ENCODE results near the gene CACNA1G. TPM values are rescaled to one million over a fixed set of nuclear protein-coding genes. Genes with fewer than 3 reads are reported as not detected.

CACNA1G gene
- total and polyA plus RNA-seq, 9 of the 15 experiments (the other 6 are each of a cell fraction or from before 2014, with no cell fraction given): 0.01 TPM; not detected in 8

DNA sequence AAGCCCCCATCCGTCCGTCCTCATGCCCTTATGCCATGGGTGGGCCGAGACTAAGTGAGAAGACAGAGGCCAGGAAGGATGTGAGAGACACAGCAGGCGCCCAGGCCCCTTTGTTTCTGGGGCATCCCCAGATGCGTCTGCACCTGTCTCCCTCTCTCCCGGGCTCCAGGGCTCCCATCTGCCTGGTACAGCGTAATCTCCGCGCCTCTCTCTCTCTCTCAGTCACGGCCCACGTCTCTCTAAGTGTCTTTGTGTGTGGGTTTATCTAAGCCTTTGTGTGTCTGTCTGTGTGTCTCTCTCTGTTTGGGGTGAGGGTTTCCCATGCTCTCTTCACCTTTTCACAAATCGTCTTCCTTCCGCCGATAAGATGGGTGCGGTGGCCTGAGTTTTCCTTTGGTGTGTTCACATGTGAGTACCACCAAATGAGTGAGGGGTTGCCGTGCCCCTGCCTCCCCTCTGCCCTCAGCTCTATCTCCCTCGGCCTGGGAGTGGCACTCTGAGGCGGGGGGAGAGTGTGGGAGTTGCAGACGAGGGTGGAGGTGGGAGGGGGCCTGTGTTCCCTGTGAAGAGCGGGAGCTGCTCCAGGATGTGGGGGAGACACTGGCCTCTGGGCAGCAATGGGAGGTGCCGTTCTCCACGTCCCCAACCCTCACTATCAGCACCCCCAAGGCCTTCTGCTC lies 48.3 kb downstream of the CACNA1G start:
- no peak overlapping the region for H3K4me3 ChIP-seq
- no peak overlapping the region for H3K4me2 ChIP-seq (ENCODE audit: insufficient read depth, low read length)
- H3K79me2 ChIP-seq (ENCODE audit: control insufficient read depth, insufficient read depth, low read length): no peaks in the 10 kb centered on the region
- H3K9me1 ChIP-seq (ENCODE audit: control insufficient read depth, insufficient read depth, low read length): no peaks in the 10 kb centered on the region
- intact Hi-C loops (cut with micrococcal nuclease): no loop called here
- no peaks in the 10 kb centered on the region for H3K9me3 ChIP-seq (replicated peaks; ENCODE audit: control insufficient read depth, insufficient read depth, low read depth, low read length)
- H3K27me3 ChIP-seq (ENCODE audit: control insufficient read depth in 2 of 2, insufficient read depth in 2 of 2, low read length in 2 of 2): peaks cover 44 to 90% of the 10 kb centered on the region in 2 experiments
- H3K36me3 ChIP-seq (ENCODE audit: control insufficient read depth, insufficient read depth, low read length): no peaks in the 10 kb centered on the region
- in situ Hi-C loops (cut with MboI): no loop called here
- WGBS (ENCODE audit: insufficient coverage, low coverage, missing lambda C conversion rate): 2% methylated on average over 21 of the region's 22 CpGs
- ChIA-PET POLR2A (interaction anchor here (1.2 kb wide), 1 partner anchor 9 kb away, joined by 3 read pairs; no protein-coding TSS in a partner anchor), CTCF (ENCODE audit: low intra/inter-chr PET ratio) (no interaction called here)
- H3K4me1 ChIP-seq (replicated peaks in 1 of 2; ENCODE audit: control insufficient read depth in 2 of 2, insufficient read depth in 2 of 2, low read length in 2 of 2): peaks cover 4 to 24% of the 10 kb centered on the region in 2 experiments; a peak in 3 of 5 replicates
- no peak for FAIRE-seq
- H3K9ac ChIP-seq (ENCODE audit: insufficient read depth in 1 of 2, low read depth in 2 of 2, low read length in 2 of 2): no peak overlapping the region; a peak in 1 of 4 replicates
- no peak overlapping the region for H3K27ac ChIP-seq (ENCODE audit: extremely low read depth, low read depth, low read length)
- no peak for TF ChIP-seq MEF2A (IDR thresholded peaks at IDR 0.05; ENCODE audit: control insufficient read depth, low read depth, low read length)
- H2AFZ ChIP-seq (ENCODE audit: low read depth, low read length): no peak overlapping the region
- no TSS peak for BruUV-seq (replicated peaks)
- H4K20me1 ChIP-seq (replicated peaks; ENCODE audit: control insufficient read depth, insufficient read depth, low read length): peaks cover 9% of the 10 kb centered on the region; the same call in 1 of the 2 replicates
- ATAC-seq: no peak
- no peak for DNase-seq (ENCODE audit: extremely low read depth in 1 of 4, low spot score in 3 of 4)

DNA sequence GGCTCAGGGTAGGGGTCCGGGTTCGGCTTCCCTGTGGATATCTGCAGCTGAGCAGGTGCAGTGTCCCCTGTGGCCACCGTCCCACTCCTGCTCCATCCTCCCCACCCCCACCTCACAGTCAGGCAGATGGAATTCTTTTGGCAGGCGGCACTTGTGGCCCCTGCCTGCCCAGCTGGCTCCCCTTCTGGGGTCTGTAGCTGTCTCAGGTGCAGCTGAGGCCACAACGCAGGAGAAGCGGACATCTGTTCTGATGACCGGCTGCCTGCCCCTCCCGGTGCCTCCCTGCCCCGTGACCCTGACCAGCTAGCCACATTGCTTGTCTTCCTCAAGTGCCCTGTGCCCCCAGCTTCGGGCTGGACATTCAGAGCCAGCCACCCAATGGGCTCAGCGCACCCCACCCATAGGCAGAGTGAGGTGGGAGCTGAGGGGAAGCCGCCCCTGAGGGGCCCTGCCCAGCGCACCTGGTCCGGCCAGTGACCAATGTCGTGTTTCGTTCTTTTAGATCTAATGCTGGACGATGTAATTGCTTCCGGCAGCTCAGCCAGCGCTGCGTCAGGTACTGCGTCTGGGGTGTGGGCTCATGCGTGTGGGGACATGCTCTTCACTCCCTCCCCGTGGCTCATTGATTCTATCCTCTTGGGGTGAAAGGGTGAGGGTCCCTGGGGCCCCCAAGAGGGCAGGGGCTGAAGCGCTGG lies 49.0 kb downstream of the CACNA1G start:
- no peaks in the 10 kb centered on the region for H3K79me2 ChIP-seq (ENCODE audit: control insufficient read depth, insufficient read depth, low read length)
- in situ Hi-C loops (cut with MboI) (no loop called here), intact Hi-C loops (cut with micrococcal nuclease) (no loop called here)
- WGBS (ENCODE audit: insufficient coverage, low coverage, missing lambda C conversion rate): 9% methylated on average over 19 of the region's 24 CpGs
- H3K9me3 ChIP-seq (replicated peaks; ENCODE audit: control insufficient read depth, insufficient read depth, low read depth, low read length): no peaks in the 10 kb centered on the region
- H3K27me3 ChIP-seq (ENCODE audit: control insufficient read depth in 2 of 2, insufficient read depth in 2 of 2, low read length in 2 of 2): peaks cover 41 to 90% of the 10 kb centered on the region in 2 experiments
- peaks cover 4 to 21% of the 10 kb centered on the region in 2 experiments; a peak in 3 of 5 replicates for H3K4me1 ChIP-seq (replicated peaks in 1 of 2; ENCODE audit: control insufficient read depth in 2 of 2, insufficient read depth in 2 of 2, low read length in 2 of 2)
- POLR2A ChIA-PET: interaction anchor here (0.6 to 0.9 kb wide), 3 partner anchors 9 to 69 kb away, joined by 3 read pairs; no protein-coding TSS in a partner anchor
- peak overlapping the region in 1 of 2 experiments; percentile 15; a peak in 1 of 4 replicates for H3K9ac ChIP-seq (ENCODE audit: insufficient read depth in 1 of 2, low read depth in 2 of 2, low read length in 2 of 2)
- no peak overlapping the region for H3K4me3 ChIP-seq
- no TSS peak for BruUV-seq (replicated peaks)
- H3K4me2 ChIP-seq (ENCODE audit: insufficient read depth, low read length): no peak overlapping the region
- CTCF ChIA-PET (ENCODE audit: low intra/inter-chr PET ratio): no interaction called here
- ATAC-seq: no peak
- H3K27ac ChIP-seq (ENCODE audit: extremely low read depth, low read depth, low read length): no peak overlapping the region
- no peaks in the 10 kb centered on the region for H3K9me1 ChIP-seq (ENCODE audit: control insufficient read depth, insufficient read depth, low read length)
- DNase-seq (ENCODE audit: extremely low read depth in 1 of 4, low spot score in 3 of 4): no peak
- H3K36me3 ChIP-seq (ENCODE audit: control insufficient read depth, insufficient read depth, low read length): no peaks in the 10 kb centered on the region
- H2AFZ ChIP-seq (ENCODE audit: low read depth, low read length): no peak overlapping the region
- FAIRE-seq: no peak
- peaks cover 9% of the 10 kb centered on the region; the same call in 1 of the 2 replicates for H4K20me1 ChIP-seq (replicated peaks; ENCODE audit: control insufficient read depth, insufficient read depth, low read length)
- TF ChIP-seq ZNF589 (CRISPR knock-in tag; IDR thresholded peaks at IDR 0.05; ENCODE audit: low read depth) (no peak), MBD2 (IDR thresholded peaks at IDR 0.05; ENCODE audit: borderline replicate concordance, low read depth) (no peak), CBX3 (IDR thresholded peaks at IDR 0.05; ENCODE audit: borderline replicate concordance in 1 of 2, low read length in 2 of 2) (no peak), CBFB (CRISPR knock-in tag; IDR thresholded peaks at IDR 0.05) (no peak), IFI16 (CRISPR knock-in tag; IDR thresholded peaks at IDR 0.05) (no peak), NR2F6 (CRISPR knock-in tag; IDR thresholded peaks at IDR 0.05) (no peak), POLR2B (IDR thresholded peaks at IDR 0.05; ENCODE audit: low read depth, partially characterized antibody) (no peak), EGR1 (conservative IDR thresholded peaks at IDR 0.05) (no peak), PHB (CRISPR knock-in tag; IDR thresholded peaks at IDR 0.05) (no peak)
- TF ChIP-seq, protein P1, sequence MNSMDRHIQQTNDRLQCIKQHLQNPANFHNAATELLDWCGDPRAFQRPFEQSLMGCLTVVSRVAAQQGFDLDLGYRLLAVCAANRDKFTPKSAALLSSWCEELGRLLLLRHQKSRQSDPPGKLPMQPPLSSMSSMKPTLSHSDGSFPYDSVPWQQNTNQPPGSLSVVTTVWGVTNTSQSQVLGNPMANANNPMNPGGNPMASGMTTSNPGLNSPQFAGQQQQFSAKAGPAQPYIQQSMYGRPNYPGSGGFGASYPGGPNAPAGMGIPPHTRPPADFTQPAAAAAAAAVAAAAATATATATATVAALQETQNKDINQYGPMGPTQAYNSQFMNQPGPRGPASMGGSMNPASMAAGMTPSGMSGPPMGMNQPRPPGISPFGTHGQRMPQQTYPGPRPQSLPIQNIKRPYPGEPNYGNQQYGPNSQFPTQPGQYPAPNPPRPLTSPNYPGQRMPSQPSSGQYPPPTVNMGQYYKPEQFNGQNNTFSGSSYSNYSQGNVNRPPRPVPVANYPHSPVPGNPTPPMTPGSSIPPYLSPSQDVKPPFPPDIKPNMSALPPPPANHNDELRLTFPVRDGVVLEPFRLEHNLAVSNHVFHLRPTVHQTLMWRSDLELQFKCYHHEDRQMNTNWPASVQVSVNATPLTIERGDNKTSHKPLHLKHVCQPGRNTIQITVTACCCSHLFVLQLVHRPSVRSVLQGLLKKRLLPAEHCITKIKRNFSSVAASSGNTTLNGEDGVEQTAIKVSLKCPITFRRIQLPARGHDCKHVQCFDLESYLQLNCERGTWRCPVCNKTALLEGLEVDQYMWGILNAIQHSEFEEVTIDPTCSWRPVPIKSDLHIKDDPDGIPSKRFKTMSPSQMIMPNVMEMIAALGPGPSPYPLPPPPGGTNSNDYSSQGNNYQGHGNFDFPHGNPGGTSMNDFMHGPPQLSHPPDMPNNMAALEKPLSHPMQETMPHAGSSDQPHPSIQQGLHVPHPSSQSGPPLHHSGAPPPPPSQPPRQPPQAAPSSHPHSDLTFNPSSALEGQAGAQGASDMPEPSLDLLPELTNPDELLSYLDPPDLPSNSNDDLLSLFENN (IDR thresholded peaks at IDR 0.05; ENCODE audit: low read depth in 2 of 2, low read length in 2 of 2): no peak
